Lung microvascular endothelial cell (primary cell): ENCODE data around the gene TMEM135. TPM values are rescaled to one million over a fixed set of nuclear protein-coding genes. Genes with fewer than 3 reads are reported as not detected.
"Not testable (repeated sequence)": the region's sequence is repeated elsewhere in the genome, so short reads cannot be mapped to it uniquely, and the experiment has no call there.

Experiments
- DNase-seq, 2 donors: peaks; one replicate each; pipeline versions ENCODE4 v3.0.0 to v3.0.0-alpha.2; 2010; ENCODE audit warnings: low read depth in 2 of 2
- total RNA-seq: library from RNA; depleted of rRNA; stranded (reverse); fragments of >200 nt; gene quantifications from 2 replicates; pipeline ENCODE4 v1.2.1, GENCODE V29; 2014

The TMEM135 gene
- total RNA-seq, 1 donor from 2014 or later, result 14.9 TPM

- DNase-seq, result no peak
These were observed 17.4 kb upstream of the TMEM135 start for GRCh38 chr11:87020336-87020735.

DNA sequence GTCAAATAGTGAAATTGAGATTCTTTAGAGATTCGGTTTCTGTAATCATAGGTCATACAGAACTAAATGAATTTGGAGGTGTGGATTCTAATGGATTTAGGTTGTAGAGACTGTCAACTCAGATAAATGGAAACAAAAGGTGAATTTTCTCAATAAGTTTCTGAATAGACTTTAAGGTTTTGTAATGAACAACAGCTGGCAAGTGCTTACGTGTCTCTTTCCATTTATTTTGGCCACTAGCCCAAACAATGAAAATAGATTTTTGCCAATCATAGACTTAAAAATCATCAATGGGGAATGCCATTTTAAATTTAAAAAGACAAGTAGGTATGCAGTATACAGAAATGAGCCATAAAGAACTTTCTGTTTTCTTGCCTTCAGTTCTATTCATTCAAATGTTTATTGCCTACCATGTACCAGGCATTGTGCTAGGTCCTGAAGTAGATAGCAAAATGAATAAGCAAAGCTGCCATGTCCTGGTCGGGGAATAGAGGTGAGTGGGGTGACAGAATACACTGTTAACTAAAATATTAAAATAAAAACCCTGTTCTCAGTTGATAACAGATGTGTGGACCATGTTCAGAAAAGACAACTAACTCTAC lies 16.9 kb upstream of the TMEM135 start:
- DNase-seq, result peak; percentile 18 to 33

DNA sequence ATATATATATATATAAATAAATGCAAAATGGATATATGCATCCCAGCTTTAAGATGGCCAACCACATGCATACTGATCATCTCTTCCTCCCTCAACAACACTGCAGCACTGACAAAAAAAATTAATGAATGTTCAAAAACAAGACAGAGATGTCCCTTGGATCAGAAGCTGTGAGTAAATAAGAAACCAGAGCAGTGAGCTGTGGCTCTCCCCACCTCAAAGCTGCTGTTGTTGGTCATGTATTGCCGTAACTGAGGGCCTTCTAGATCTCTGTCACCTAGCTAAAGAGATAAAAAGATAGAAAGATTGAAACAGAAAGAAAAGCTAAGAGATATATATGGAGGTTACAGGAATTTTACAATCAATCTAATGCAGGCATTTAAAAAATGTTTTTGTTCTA lies 15.5 kb upstream of the TMEM135 start:
- no peak for DNase-seq

DNA sequence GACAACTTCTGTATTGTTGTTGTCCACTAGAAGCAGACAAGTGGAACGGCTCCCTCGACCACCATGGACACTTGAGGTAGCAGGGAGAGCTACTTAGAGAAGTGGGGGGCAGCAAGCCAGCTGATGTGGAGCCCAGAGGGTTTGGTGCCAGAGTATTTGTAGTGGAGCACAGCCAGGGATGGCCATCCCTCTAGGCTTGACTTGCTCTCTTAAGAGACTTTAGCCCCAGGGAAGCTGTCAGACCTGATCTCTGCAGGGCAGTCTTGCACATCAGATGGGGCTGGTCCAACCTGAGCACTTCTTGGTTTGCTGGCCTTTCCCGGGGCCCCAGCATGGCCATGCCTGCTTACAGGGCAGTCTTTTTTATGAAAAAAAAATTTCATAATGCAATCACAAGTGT lies 15.0 kb upstream of the TMEM135 start:
- DNase-seq, result no peak

GRCh38 chr11:87026415-87026814 lies 11.3 kb upstream of the TMEM135 start:
- not testable (repeated sequence) for DNase-seq

- DNase-seq, result peak; percentile 30 to 41
These were observed 7.2 kb upstream of the TMEM135 start for GRCh38 chr11:87030458-87031054.

- DNase-seq, result no peak
These were observed 6.1 kb upstream of the TMEM135 start for GRCh38 chr11:87031433-87032170.

GRCh38 chr11:87033561-87033960 lies 4.2 kb upstream of the TMEM135 start:
- DNase-seq, result no peak

DNA sequence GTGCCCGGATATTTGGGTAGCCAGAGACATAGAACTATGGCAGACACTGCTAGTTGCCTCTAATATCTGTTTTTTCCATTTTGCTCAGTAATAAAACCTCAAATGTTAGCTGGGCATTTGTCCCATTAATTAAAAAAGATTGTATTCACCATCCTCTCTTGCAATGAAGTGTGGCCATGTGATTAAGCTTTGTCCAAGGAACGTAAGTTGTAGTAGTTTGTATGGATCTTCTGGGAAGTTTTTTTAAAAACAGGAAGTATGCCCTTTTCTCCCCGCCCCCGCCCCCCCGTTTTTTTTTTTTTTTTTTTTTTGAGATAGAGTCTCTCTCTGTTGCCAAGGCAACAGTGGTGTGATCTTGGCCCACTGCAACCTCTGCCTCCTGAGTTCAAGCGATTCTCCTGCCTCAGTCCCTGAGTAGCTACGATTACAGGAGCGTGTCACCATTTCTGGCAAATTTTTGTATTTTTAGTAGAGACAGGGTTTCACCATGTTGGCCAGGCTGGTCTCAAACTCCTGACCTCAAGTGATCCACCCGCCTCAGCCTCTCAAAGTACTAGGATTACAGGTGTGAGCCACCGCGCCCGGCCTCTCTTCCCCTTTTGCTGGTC lies 1.7 kb upstream of the TMEM135 start:
- DNase-seq, result no peak

DNA sequence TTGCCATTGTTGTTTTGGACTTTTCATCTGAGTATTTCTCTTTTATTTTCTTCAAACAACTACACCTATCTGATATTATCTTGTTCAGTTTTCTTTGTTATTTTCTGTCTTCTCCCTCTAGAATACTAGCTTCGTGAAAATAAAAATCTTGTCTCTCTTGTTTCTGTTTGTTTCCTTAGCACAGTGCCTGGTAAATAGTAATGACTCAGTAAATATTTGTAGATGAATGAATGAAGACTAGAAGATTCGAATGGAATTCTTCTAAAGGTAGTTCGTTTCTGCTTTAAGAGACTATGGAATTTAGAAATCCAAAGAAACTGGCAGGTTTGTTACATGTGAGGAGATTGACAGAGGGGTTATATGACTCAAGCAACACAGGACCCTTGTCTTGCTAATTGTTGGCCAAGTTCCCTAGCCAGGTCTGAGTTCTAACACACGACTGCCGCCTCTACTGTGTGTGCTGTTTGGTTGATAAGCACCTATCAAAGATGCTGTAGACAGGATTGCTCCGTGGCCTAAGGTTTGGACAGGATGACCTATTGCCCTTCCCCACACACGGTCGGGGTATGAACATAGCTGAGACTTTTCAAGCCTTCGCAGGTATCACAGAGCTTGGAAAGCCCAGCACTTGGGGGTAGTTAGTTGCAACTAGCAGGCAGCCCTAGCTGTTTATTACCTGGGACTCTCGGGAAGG lies 831 bp upstream of the TMEM135 start:
- DNase-seq, result no peak

GRCh38 chr11:87038235-87038977 lies 672 bp downstream of the TMEM135 start:
- DNase-seq, result peak; percentile 5 to 14

- DNase-seq, result peak in 1 of 2 donors; percentile 65
These were observed 1.6 kb downstream of the TMEM135 start for GRCh38 chr11:87039371-87039770.

DNA sequence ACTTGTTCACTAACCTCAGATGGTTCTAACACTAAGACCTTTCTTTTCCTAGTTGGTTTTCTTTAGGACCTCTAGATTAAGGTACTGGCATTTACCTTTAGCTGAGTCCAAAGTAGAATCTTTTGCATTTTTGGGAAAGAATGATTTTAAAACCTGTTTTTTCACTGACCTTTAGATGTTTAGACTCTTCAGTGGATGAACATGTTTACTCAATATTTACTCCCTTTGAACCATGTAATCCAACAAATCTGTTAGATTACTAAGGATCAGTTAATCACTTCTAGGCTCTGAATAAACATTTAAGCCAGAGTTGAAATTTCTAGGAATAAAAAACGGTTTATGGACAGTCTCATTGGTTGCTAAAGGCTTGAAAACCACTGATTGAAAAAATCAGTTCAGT lies 6.2 kb downstream of the TMEM135 start:
- no peak for DNase-seq

- DNase-seq, result no peak
These were observed 9.1 kb downstream of the TMEM135 start for GRCh38 chr11:87046824-87047223.

DNA sequence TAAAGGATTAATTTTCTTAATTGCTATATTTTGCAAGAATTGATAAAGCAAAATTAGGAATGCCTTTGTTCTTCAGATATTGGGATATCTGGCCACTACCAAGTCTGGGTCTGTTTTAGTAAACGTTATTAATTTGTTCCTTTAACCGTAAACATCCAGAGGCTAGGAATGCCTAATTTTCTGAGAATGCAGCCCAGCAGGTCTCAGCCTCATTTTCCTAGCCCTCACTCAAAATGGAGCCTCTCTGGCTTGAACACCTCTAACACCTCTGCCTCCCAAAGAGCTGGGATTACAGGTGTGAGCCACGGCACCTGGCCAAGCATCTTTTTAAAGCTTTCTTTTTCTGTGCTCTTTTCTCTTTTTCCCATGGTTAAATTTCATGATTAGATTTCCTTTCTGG lies 18.4 kb downstream of the TMEM135 start:
- no peak for DNase-seq

DNA sequence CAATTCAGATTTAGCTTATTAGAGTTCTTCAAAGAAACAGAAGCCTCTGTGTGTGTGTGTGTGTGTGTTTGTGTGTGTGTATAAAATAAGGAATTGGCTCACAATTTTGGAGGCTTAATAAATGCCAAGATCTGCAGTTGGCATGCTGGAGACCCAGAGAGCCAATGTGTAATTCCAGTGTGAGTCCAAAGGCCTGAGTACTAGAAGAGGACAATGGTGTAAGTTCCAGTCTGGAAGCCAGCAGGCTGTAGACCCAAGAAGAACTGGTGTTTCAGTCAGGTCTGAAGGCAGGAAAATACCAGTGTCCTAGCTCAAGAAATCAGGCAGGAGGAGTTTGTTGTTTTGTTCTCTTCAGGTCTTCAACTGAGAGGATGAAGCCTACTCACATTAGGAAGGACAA lies 20.0 kb downstream of the TMEM135 start:
- DNase-seq, result no peak

DNA sequence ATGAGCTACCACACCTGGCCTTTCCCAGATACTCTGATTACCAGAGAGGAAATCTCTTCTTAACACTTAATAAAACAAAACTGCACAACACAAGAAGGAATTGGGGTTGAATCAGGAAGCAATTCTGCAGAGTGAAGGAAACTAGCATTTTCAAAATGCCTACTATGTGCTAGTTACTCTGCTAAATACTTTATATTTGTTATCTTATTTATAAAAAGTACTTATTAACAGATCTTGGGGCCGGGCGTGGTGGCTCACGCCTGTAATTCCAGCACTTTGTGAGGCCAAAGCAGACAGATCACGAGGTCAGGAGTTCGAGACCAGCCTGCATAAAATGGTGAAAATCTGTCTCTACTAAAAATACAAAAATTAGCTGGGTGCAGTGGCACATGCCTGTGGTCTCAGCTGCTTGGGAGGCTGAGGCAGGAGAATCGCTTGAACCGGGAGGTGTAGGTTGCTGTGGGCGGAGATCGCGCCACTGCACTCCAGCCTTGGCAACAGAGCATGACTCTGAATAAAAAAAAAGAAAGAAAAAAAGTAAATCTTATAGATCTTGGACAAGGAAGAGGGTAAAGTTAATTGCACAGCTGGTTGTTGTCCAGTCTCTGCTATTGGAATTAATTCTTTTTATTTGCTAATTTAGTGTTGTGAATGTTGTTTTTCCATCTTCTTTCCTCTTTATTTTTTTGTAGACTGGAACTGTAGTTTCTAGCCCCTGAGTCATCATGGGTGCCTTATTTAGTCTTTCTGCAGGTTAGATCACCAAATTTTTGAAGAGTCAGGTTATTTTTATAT lies 22.1 kb downstream of the TMEM135 start:
- no peak for DNase-seq

- no peak for DNase-seq
These were observed 24.0 kb downstream of the TMEM135 start for GRCh38 chr11:87061766-87062165.

GRCh38 chr11:87063982-87064381 lies 26.2 kb downstream of the TMEM135 start:
- peak in 1 of 2 donors; percentile 2 for DNase-seq

GRCh38 chr11:87072787-87073186 lies 35.1 kb downstream of the TMEM135 start:
- no peak for DNase-seq
